Heart right ventricle (tissue), 16 donors: Measurements from ENCODE around the gene METTL15. TPM values are rescaled to one million over a fixed set of nuclear protein-coding genes. Genes with fewer than 3 reads are reported as not detected.

Experiments used
- ATAC-seq, 8 donors: fragments of 200-7000 bp; cut with Tn5 transposase; one replicate each; pipeline ENCODE4 v1.9.1; 2020; ENCODE audit warnings: mild to moderate bottlenecking in 8 of 8, moderate library complexity in 8 of 8, moderate number of reproducible peaks in 1 of 8
- DNase-seq, 2 donors: peaks; one replicate each; pipeline ENCODE4 v3.0.0-alpha.2; 2020
- H3K27ac ChIP-seq, 10 donors: fragments of 200-600 bp; sonication (generic) in 2 of 10; one replicate each; pipeline versions ENCODE4 v1.5.0 to v1.8.0; 2020 to 2022; ENCODE audit warnings: mild to moderate bottlenecking in 3 of 10
- H3K27me3 ChIP-seq, 7 donors: fragments of 200-600 bp; one replicate each; pipeline ENCODE4 v1.8.0; 2021 to 2022; ENCODE audit warnings: mild to moderate bottlenecking in 2 of 7
- H3K36me3 ChIP-seq, 9 donors: fragments of 200-600 bp; sonication (generic) in 1 of 9; one replicate each; pipeline versions ENCODE4 v1.5.0 to v1.8.0; 2020 to 2022; ENCODE audit warnings: mild to moderate bottlenecking in 2 of 9
- H3K4me1 ChIP-seq, 9 donors: fragments of 200-600 bp; sonication (generic) in 1 of 9; one replicate each; pipeline versions ENCODE4 v1.5.0 to v1.8.0; 2020 to 2022; ENCODE audit warnings: mild to moderate bottlenecking in 4 of 9
- H3K4me3 ChIP-seq, 10 donors: fragments of 200-600 bp; sonication (generic) in 2 of 10; one replicate each; pipeline versions ENCODE4 v1.5.0 to v1.8.0; 2020 to 2022; ENCODE audit warnings: mild to moderate bottlenecking in 7 of 10, moderate library complexity in 2 of 10
- H3K9me3 ChIP-seq, 11 donors: fragments of 200-600 bp in 10 of 11; sonication (generic) in 2 of 11; one replicate each; pipeline versions ENCODE4 v1.5.0 to v1.8.0; 2013 to 2022; ENCODE audit warnings: mild to moderate bottlenecking in 2 of 11, control low read depth in 1 of 11, moderate library complexity in 1 of 11
- WGBS, 2 donors: extraction: QIAGEN DNeasy Blood & Tissue Kit; methylation state at CpG; one replicate each; pipeline ENCODE4 v1.1.7; 2013; ENCODE audit warnings: inconsistent platforms in 1 of 2; 5-methylcytosine and 5-hydroxymethylcytosine counted together
- intact Hi-C, 10 donors: fragments of 100-400 bp; cut with DNase I; formaldehyde crosslinking; loops; one replicate each; pipeline versions ENCODE4 v1.11.1 to v1.14.2; 2022
- polyA plus RNA-seq, 2 donors: library from polyadenylated mRNA; stranded (reverse); fragments of 200-250 nt; gene quantifications; one replicate each; pipeline ENCODE4 v1.2.3, GENCODE V29; 2013
- total RNA-seq, 10 donors: library from RNA; stranded (reverse); fragmentation: NEBNext Ultra II Directional in 3 of 10; extraction: Animal tissue kit (Norgen Biotek cat#: 25700) in 3 of 10; gene quantifications; one replicate each; pipeline versions ENCODE4 v1.2.1 to v1.2.4, GENCODE V29; 2021 to 2023
- TF ChIP-seq, protein P1 (sequence below), 9 donors: fragments of 200-600 bp; sonication (generic) in 2 of 9; IDR thresholded peaks; one replicate each; pipeline versions ENCODE4 v1.5.0 to v1.8.0; 2021 to 2022; ENCODE audit warnings: antibody characterized with exemption in 9 of 9, mild to moderate bottlenecking in 5 of 9, moderate library complexity in 1 of 9
- donor health status: Arrhythmogenic right ventricular cardiomyopathy.
- donor health status: ischemic (EF 13 %, LVEDD 7.1; RV severe dilation, severe dysfunction).
- donor health status: healthy with polysubstance abuse.
- donor health status: DM: no; HTN: yes; CAD: no.
- donor health status: DM: no; HTN: no; CAD: no.
- donor health status: ischemic (EF 25% LVEDD 6.9; RV normal size, moderate dysfunction).
- donor health status: ischemic (EF 25% LVEDD 5.7; RV mildly dilated, moderate dysfunction).
- donor health status: healthy.
- donor health status: DM: yes; HTN: yes; CAD: no.
- donor health status: Ischemic cardiomyopathy.
- donor health status: ischemic (EF 35%, LVEDD 5.7; RV mildly dilated, moderate dysfunction).
- donor health status: nonischemic (EF 11% LVEDD 7.7; RV severe dilation, severe dysfunction).
- donor health status: DM: yes; HTN: yes; CAD: no.
- donor health status: PGD.
- donor health status: ischemic (EF 29% LVEDD 5.4; RV normal size, mild dysfunction).
- donor health status: nonischemic (EF 23%, LVEDD 6.1; RV moderate dilation, normal function).

METTL15 gene
- total and polyA plus RNA-seq, 12 donors: 4.7 to 13.6 (median 11.8) TPM

DNA sequence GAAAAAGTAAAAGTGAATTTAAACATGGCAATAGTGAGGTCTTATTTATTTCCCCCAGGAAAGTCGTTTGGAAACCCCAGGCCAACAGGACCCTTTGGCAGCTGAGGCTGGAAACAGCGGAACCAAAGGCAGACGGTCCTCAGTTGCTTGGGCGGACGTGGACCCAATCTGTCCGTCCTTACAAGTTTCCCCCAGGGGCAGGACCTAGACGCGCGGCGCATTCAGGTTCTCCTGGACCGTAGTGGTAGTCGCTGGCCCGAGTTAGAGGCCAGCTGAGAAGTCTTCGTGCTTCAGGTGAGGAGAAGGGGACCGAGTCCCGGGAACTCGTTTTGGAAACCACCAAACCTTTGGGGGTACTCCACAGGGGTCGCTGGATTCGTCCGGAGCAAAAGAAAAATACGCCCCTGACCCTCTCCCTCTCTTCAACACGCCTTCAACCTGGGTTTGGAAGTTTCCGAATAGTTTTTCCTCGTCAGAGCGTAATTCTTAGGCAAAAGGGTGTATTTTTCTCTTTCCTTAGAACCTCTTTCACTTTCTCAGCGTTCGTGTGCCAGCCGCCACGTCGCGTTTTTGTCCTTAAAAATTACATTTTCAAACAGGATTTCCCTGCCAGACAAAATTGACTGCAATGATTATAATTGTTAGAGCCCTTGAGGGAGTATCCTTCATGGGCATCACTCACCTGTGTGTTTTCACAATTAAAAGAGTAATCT lies 2.1 kb downstream of the METTL15 start:
- peak; percentile 36 to 79 (median 70) for ATAC-seq
- DNase-seq: peak; percentile 67 to 76
- Histone ChIP-seq H3K4me3 (peak overlapping the region; percentile 56 to 79 (median 72)), H3K27me3 (no peaks in the 10 kb centered on the region), H3K27ac (peak overlapping the region in 9 of 10 donors; percentile 52 to 91 (median 83)), H3K9me3 (no peaks in the 10 kb centered on the region), H3K36me3 (peaks cover 0 to 22% (median 0%) of the 10 kb centered on the region in 9 donors), H3K4me1 (peaks cover 0 to 45% (median 37%) of the 10 kb centered on the region in 9 donors)
- WGBS, 2 donors: 0 to 1% methylated on average over 31 of the region's 31 CpGs
- intact Hi-C loops: no loop called here
- TF ChIP-seq, protein P1, sequence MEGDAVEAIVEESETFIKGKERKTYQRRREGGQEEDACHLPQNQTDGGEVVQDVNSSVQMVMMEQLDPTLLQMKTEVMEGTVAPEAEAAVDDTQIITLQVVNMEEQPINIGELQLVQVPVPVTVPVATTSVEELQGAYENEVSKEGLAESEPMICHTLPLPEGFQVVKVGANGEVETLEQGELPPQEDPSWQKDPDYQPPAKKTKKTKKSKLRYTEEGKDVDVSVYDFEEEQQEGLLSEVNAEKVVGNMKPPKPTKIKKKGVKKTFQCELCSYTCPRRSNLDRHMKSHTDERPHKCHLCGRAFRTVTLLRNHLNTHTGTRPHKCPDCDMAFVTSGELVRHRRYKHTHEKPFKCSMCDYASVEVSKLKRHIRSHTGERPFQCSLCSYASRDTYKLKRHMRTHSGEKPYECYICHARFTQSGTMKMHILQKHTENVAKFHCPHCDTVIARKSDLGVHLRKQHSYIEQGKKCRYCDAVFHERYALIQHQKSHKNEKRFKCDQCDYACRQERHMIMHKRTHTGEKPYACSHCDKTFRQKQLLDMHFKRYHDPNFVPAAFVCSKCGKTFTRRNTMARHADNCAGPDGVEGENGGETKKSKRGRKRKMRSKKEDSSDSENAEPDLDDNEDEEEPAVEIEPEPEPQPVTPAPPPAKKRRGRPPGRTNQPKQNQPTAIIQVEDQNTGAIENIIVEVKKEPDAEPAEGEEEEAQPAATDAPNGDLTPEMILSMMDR (IDR thresholded peaks at IDR 0.05): peak in 1 of 9 donors; percentile 17

DNA sequence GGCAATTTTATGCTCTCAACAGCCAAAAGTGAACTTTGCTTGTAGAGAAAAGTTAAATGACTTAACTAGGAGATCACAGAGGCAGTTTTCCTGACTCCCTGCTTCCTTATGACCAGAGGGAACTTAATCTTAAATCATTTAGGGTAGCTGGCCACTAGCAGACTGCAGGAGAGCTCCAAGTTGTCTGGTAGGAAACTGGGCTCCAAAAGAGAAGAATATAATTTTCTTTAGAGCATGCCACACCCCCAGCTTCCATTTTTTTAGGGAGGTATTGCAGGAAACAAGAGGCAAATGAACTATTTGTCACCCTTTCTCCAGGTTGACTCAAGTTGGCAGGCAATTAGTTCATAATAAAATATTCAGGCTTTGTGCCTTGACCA lies 2.6 kb downstream of the METTL15 start:
- no peak for ATAC-seq
- Histone ChIP-seq H3K36me3 (peaks cover 0 to 28% (median 0%) of the 10 kb centered on the region in 9 donors), H3K4me3 (peak overlapping the region; percentile 56 to 79 (median 72)), H3K4me1 (peaks cover 0 to 45% (median 37%) of the 10 kb centered on the region in 9 donors), H3K9me3 (no peaks in the 10 kb centered on the region), H3K27ac (peak overlapping the region in 9 of 10 donors; percentile 52 to 91 (median 83)), H3K27me3 (no peaks in the 10 kb centered on the region)
- TF ChIP-seq, protein P1 (IDR thresholded peaks at IDR 0.05): no peak
- intact Hi-C loops: no loop called here
- no peak for DNase-seq

DNA sequence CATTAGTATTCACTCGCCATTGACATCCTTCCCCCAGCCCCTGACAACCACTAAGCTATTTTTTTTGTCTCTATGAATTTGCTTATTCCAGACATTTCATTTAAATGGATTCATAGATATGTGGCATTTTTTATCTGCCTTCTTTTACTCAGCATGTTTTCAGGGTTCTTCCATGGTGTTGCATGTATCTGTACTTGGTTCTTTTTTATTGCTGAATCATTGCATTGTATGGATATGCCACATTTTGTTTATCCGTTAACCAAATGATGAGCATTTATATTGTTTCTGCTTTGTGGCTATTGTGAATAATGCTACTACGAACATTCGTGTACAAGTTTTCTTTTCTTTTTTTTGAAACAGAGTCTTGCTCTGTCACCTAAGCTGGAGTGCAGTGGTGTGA lies 5.9 kb downstream of the METTL15 start:
- no peaks in the 10 kb centered on the region for H3K9me3 ChIP-seq
- no peak for ATAC-seq
- TF ChIP-seq, protein P1 (IDR thresholded peaks at IDR 0.05): no peak
- H3K36me3 ChIP-seq: peaks cover 0 to 42% (median 0%) of the 10 kb centered on the region in 9 donors
- H3K4me1 ChIP-seq: peaks cover 0 to 30% (median 22%) of the 10 kb centered on the region in 9 donors
- H3K27me3 ChIP-seq: no peaks in the 10 kb centered on the region
- no peak overlapping the region for H3K27ac ChIP-seq
- WGBS, 2 donors: 95 to 98% methylated on average over 4 of the region's 4 CpGs
- H3K4me3 ChIP-seq: no peak overlapping the region
- intact Hi-C loops: no loop called here
- DNase-seq: no peak

DNA sequence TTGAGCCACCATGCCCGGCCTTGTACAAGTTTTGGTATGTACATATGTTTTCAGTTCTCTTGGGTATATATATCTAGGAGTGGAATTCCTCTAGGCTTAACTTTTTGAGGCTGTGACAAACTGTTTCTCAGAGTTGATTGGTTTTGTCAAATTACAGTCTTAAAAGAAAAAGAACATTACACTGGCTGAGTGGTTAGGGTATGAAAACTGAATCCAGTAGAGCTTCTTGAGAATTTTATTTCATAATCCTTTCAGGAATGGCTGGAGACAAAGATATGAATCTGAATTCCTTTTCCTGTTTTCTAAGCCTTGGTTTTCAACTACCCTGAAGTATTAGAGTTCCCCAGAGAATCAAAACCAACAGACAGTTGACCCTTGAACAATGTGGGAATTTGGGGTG lies 6.5 kb downstream of the METTL15 start:
- Histone ChIP-seq H3K27ac (no peak overlapping the region), H3K9me3 (no peaks in the 10 kb centered on the region), H3K4me1 (peaks cover 0 to 24% (median 15%) of the 10 kb centered on the region in 9 donors), H3K27me3 (no peaks in the 10 kb centered on the region), H3K36me3 (peaks cover 0 to 42% (median 0%) of the 10 kb centered on the region in 9 donors), H3K4me3 (no peak overlapping the region)
- WGBS, 2 donors: 94 to 97% methylated on average over 1 of the region's 1 CpG
- DNase-seq (no peak), ATAC-seq (no peak)
- intact Hi-C loops: no loop called here
- TF ChIP-seq, protein P1 (IDR thresholded peaks at IDR 0.05): no peak
